Activated naive CD8-positive, alpha-beta T cell treated with anti-CD3 and anti-CD28 coated beads, Interleukin-2, amount 50 U/mL, for 24 hours (primary cell): ENCODE data around the gene ATG16L1.

ENCODE experiments used
- ATAC-seq: fragments of 150-1000 bp; cut with Tn5 transposase; one replicate; pipeline ENCODE4 v1.10.0; 2021
- DNase-seq: peaks from one replicate; pipeline ENCODE4 v3.0.0; 2021
- H3K27ac Mint-ChIP-seq: one replicate; pipeline ENCODE4 v1.8.0; 2021; ENCODE audit warnings: mild to moderate bottlenecking, mixed read lengths
- H3K27me3 Mint-ChIP-seq: one replicate; pipeline ENCODE4 v1.8.0; 2021; ENCODE audit warnings: mixed read lengths
- H3K36me3 Mint-ChIP-seq: one replicate; pipeline ENCODE4 v1.8.0; 2021; ENCODE audit warnings: low read depth, mixed read lengths
- H3K4me1 Mint-ChIP-seq: one replicate; pipeline ENCODE4 v1.8.0; 2021; ENCODE audit warnings: mixed read lengths
- H3K4me3 Mint-ChIP-seq: one replicate; pipeline ENCODE4 v1.8.0; 2021; ENCODE audit warnings: mild to moderate bottlenecking, moderate library complexity, mixed read lengths
- H3K9me3 Mint-ChIP-seq: one replicate; pipeline ENCODE4 v1.8.0; 2021; ENCODE audit warnings: mixed read lengths

The ATG16L1 gene

GRCh38 chr2:233280114-233280693 is 28.7 kb downstream of the ATG16L1 start:
- Mint-ChIP-seq H3K4me1 (peaks cover 21% of the 10 kb centered on the region), H3K36me3 (peaks cover 68% of the 10 kb centered on the region), H3K27ac (peak overlapping the region; percentile 32), H3K4me3 (no peak overlapping the region), H3K27me3 (no peaks in the 10 kb centered on the region), H3K9me3 (no peaks in the 10 kb centered on the region)
- no peak for ATAC-seq
- no peak for DNase-seq

DNA sequence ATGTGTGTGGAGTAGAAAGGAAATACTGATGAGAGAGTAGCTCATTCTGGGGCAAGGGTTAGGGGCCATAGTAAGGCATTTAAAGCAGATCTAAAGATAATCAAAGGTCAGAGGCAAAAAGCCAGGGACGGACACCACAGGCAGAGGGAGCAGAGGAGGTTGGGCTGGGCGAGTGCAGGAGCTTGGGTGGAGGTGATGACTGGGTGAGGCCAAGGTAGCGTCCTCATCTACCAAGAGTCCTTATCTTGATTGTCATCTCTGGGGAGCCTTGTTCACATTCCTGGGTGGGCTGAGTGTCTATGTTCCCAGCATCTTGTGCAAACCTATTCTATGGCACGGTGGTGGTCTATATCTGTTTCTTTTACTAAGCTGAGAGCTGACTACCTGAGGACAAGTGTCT is 30.1 kb downstream of the ATG16L1 start:
- ATAC-seq (peak; percentile 40), DNase-seq (no peak)
- no peaks in the 10 kb centered on the region for H3K9me3 Mint-ChIP-seq
- H3K4me1 Mint-ChIP-seq = peaks cover 21% of the 10 kb centered on the region
- no peak overlapping the region for H3K4me3 Mint-ChIP-seq
- no peaks in the 10 kb centered on the region for H3K27me3 Mint-ChIP-seq
- peaks cover 61% of the 10 kb centered on the region for H3K36me3 Mint-ChIP-seq
- H3K27ac Mint-ChIP-seq = peak overlapping the region; percentile 15

DNA sequence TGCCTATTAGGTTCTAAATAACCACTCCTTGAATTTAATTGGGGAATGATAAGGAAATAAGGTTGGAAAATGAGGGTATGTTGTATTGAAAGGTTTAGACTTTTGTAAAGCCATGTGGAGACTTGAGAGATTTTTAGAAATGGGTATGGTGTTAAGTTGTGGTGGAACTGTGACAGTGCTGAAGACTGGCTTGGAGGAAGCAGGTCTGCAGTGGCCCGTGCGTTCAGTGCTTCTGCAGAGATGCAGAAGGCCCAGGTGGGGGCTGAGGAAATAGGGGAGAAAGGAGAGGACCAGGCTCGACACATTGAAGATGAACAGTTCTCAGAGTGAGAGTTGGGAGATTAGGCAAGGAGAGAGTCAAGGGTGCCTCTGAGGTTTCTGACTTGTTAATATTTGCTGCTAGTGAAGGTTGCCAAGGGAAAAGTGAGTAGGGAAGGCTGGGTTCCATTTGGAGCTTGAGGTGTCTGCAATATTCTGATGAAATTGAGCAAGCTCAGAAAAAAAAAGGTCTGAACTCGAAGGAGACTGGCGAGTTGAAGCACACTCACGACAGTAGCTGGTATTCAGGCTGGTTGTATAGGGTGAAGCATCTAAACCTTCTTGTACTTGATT is 30.6 kb downstream of the ATG16L1 start:
- peaks cover 64% of the 10 kb centered on the region for H3K36me3 Mint-ChIP-seq

GRCh38 chr2:233285921-233286320 is 34.4 kb downstream of the ATG16L1 start:
- Mint-ChIP-seq H3K9me3 (no peaks in the 10 kb centered on the region), H3K27ac (no peak overlapping the region)

More for the DNA sequence above, 30.6 kb downstream of the ATG16L1 start:
- Mint-ChIP-seq H3K4me3 (no peak overlapping the region), H3K27me3 (no peaks in the 10 kb centered on the region), H3K9me3 (no peaks in the 10 kb centered on the region), H3K27ac (peak overlapping the region; percentile 54), H3K4me1 (peaks cover 21% of the 10 kb centered on the region)
- DNase-seq (no peak), ATAC-seq (no peak)

GRCh38 chr2:233287871-233288270 is 36.4 kb downstream of the ATG16L1 start:
- Mint-ChIP-seq H3K36me3 (peaks cover 60% of the 10 kb centered on the region), H3K4me3 (no peak overlapping the region), H3K9me3 (no peaks in the 10 kb centered on the region), H3K27ac (no peak overlapping the region), H3K27me3 (no peaks in the 10 kb centered on the region), H3K4me1 (peaks cover 3% of the 10 kb centered on the region)
- no peak for DNase-seq
- no peak for ATAC-seq

More at GRCh38 chr2:233285921-233286320, 34.4 kb downstream of the ATG16L1 start:
- H3K4me1 Mint-ChIP-seq = peaks cover 17% of the 10 kb centered on the region
- H3K4me3 Mint-ChIP-seq = no peak overlapping the region
- no peaks in the 10 kb centered on the region for H3K27me3 Mint-ChIP-seq
- peaks cover 62% of the 10 kb centered on the region for H3K36me3 Mint-ChIP-seq
- no peak for ATAC-seq
- DNase-seq = no peak

DNA sequence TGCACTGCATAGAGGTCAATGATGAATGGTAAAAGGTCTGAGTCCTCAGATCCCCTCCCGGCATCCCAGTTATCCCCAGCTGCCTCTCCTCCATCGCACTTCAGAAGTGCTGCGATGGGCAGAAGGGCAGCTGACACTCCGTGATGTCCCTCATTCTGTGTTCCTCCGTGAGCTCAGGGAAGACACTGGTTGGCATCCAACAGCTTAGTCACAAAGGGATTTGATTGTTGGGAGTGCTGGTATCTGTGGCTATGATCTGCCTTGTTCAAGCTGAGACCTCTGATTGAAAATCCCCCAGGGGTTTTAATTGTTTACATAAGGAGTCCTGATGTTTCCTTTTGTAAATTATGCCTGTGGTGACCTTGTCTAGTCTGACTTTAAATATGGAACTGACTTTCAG is 37.2 kb downstream of the ATG16L1 start:
- no peak for ATAC-seq
- H3K4me3 Mint-ChIP-seq = no peak overlapping the region
- no peaks in the 10 kb centered on the region for H3K4me1 Mint-ChIP-seq
- DNase-seq = no peak
- H3K9me3 Mint-ChIP-seq = no peaks in the 10 kb centered on the region
- H3K27me3 Mint-ChIP-seq = no peaks in the 10 kb centered on the region
- H3K36me3 Mint-ChIP-seq = peaks cover 63% of the 10 kb centered on the region
- H3K27ac Mint-ChIP-seq = peak overlapping the region; percentile 57

DNA sequence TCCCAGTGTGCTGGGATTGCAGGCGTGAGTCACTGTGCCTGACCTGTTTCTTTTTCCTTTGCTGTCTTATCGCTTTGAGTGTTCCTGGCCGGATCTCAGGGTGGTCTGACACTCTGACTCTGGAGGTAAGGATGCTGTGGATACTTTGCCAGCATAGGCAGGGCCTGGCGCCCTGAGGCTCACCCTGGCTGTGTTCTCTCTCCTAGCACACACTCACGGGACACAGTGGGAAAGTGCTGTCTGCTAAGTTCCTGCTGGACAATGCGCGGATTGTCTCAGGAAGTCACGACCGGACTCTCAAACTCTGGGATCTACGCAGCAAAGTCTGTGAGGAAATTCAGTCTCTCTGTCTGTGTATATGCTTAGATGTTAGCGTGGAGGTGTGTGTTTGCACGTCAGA is 38.2 kb downstream of the ATG16L1 start:
- Mint-ChIP-seq H3K4me1 (no peaks in the 10 kb centered on the region), H3K27me3 (no peaks in the 10 kb centered on the region), H3K4me3 (no peak overlapping the region), H3K9me3 (no peaks in the 10 kb centered on the region), H3K27ac (peak overlapping the region; percentile 25), H3K36me3 (peaks cover 71% of the 10 kb centered on the region)
- ATAC-seq (no peak), DNase-seq (no peak)

DNA sequence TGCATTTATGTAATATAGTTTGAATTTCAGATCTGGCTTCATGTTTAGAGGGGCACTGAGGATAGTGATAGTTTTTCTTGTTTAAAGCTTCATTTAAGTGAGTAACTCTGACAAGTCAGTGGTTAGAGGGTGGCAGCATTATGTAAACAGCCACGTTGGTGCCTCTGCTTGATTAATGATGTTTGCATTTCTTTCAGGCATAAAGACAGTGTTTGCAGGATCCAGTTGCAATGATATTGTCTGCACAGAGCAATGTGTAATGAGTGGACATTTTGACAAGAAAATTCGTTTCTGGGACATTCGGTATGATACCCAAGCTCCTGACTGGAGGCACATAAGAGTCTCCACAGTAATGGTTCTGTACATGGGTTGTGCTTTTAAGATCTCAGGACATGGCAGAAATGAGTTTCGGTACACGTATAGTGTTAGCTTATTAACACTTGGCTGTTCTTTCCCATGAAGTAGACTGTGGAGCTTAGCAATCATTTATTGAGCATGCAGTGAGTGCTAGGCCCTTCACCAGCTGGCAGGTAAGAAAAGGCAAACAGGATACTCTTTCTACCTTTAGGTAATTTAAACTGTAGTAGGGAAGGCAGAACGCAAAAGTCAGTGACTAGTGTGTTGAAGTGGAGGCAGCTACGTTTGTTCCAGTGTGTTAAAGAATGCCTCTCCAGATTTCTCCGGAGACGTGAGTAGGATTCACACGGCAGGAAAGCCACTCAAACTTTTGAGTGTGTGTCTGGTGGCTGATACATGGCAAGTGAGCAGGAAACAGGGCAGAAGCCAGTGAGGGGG is 38.8 kb downstream of the ATG16L1 start:
- DNase-seq = no peak
- Mint-ChIP-seq H3K4me3 (no peak overlapping the region), H3K9me3 (no peaks in the 10 kb centered on the region), H3K4me1 (no peaks in the 10 kb centered on the region), H3K27me3 (no peaks in the 10 kb centered on the region), H3K36me3 (peaks cover 71% of the 10 kb centered on the region), H3K27ac (no peak overlapping the region)
- no peak for ATAC-seq

GRCh38 chr2:233295891-233296290 is 44.4 kb downstream of the ATG16L1 start:
- DNase-seq = no peak
- no peak for ATAC-seq
- H3K9me3 Mint-ChIP-seq = no peaks in the 10 kb centered on the region
- peaks cover 46% of the 10 kb centered on the region for H3K36me3 Mint-ChIP-seq
- H3K4me3 Mint-ChIP-seq = no peak overlapping the region
- no peak overlapping the region for H3K27ac Mint-ChIP-seq
- no peaks in the 10 kb centered on the region for H3K27me3 Mint-ChIP-seq
- H3K4me1 Mint-ChIP-seq = no peaks in the 10 kb centered on the region

DNA sequence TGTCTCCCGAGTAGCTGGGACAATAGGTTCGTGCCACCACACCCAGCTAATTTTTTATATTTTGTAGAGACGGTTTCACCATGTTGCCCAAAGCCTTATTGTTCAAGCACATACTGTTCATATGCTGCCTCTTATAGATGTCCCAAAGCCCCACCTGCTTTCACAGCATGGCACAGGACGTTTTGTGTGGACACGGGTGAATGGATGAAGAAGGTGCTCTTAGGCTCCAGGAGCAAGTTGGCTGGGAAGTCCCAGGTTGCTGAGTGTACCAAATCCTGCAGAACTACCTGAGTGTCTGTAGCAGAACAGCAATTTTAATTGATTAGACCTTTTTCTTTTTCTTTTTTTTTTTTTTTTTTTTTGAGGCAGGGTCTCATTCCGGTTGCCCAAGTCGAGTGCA is 45.6 kb downstream of the ATG16L1 start:
- Mint-ChIP-seq H3K9me3 (no peaks in the 10 kb centered on the region), H3K4me3 (no peak overlapping the region), H3K4me1 (no peaks in the 10 kb centered on the region), H3K27ac (no peak overlapping the region), H3K36me3 (peaks cover 36% of the 10 kb centered on the region), H3K27me3 (no peaks in the 10 kb centered on the region)
- DNase-seq (no peak), ATAC-seq (no peak)

- Mint-ChIP-seq H3K4me1 (no peaks in the 10 kb centered on the region), H3K27ac (no peak overlapping the region), H3K9me3 (no peaks in the 10 kb centered on the region), H3K36me3 (peaks cover 5% of the 10 kb centered on the region), H3K4me3 (no peak overlapping the region), H3K27me3 (no peaks in the 10 kb centered on the region)
- ATAC-seq (no peak), DNase-seq (no peak)
Observed at GRCh38 chr2:233300401-233300800, 48.9 kb downstream of the ATG16L1 start.

DNA sequence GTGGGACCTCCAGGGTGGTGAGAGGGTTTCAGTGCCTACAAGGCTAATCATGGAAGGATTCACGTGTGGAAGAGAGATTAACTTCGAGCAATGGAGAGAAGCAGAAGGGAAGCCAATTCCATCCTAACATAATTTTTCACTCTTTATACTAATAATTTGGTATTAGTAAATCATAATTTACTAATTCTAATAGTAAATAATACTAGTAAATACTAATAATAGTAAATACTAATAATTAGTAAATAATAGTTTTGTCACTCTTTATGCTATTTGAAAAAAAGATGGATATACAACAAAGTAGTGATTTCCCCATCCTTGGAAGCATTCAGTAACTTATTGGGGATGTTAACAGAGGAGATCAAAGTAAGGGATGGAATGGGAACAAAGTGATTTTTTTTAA is 49.8 kb downstream of the ATG16L1 start:
- DNase-seq = no peak
- no peaks in the 10 kb centered on the region for H3K9me3 Mint-ChIP-seq
- no peaks in the 10 kb centered on the region for H3K27me3 Mint-ChIP-seq
- no peaks in the 10 kb centered on the region for H3K36me3 Mint-ChIP-seq
- H3K4me1 Mint-ChIP-seq = no peaks in the 10 kb centered on the region
- no peak overlapping the region for H3K4me3 Mint-ChIP-seq
- ATAC-seq = no peak
- no peak overlapping the region for H3K27ac Mint-ChIP-seq

DNA sequence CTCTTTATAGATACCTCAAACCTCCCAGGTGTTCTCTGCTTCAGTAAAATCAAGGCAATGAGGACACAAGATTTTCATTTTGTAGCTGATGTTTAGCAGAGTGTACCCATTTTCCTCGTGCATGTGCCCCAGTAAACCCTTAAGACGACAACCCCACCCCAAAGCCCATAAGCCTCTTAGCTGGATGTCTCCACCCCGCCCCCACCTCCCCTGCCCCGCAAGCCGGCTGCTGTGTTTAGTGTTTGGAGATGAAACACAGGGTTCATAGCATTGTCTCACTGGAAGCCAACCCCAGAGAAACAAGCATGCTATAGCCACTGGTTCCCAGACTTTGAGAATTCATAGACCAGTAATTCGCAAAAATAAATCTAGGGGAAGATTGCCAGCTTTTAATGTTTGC is 50.3 kb downstream of the ATG16L1 start:
- Mint-ChIP-seq H3K4me1 (no peaks in the 10 kb centered on the region), H3K36me3 (no peaks in the 10 kb centered on the region), H3K9me3 (no peaks in the 10 kb centered on the region), H3K27ac (no peak overlapping the region), H3K27me3 (no peaks in the 10 kb centered on the region), H3K4me3 (no peak overlapping the region)
- no peak for DNase-seq
- no peak for ATAC-seq

- Mint-ChIP-seq H3K9me3 (no peaks in the 10 kb centered on the region), H3K4me3 (no peak overlapping the region), H3K27me3 (no peaks in the 10 kb centered on the region), H3K4me1 (no peaks in the 10 kb centered on the region), H3K27ac (no peak overlapping the region), H3K36me3 (no peaks in the 10 kb centered on the region)
- ATAC-seq (no peak), DNase-seq (no peak)
Observed at GRCh38 chr2:233303252-233303651, 51.8 kb downstream of the ATG16L1 start.

- no peak within 1 kb of the TSS for H3K27ac Mint-ChIP-seq
- H3K4me1 Mint-ChIP-seq = peaks cover 3% of the 10 kb centered on the region
- H3K27me3 Mint-ChIP-seq = no peaks in the 10 kb centered on the region
- no peaks in the 10 kb centered on the region for H3K36me3 Mint-ChIP-seq
- DNase-seq = no peak
- no peak within 1 kb of the TSS for H3K4me3 Mint-ChIP-seq
- no peaks in the 10 kb centered on the region for H3K9me3 Mint-ChIP-seq
- ATAC-seq = no peak
Observed at GRCh38 chr2:233307565-233307964, 56.1 kb downstream of the ATG16L1 start, which contains the start of gene SAG. Gene SAG, plus strand, starts transcription at chr2:233307816. Its CDS starts 1,374 bp downstream, at chr2:233309190.
